Measurements from ENCODE around the gene PMVK. TPM values are rescaled to one million over a fixed set of nuclear protein-coding genes. Genes with fewer than 3 reads are reported as not detected.

PMVK gene
- total and polyA plus RNA-seq, 2 of the 8 experiments (the other 6 are each of a cell fraction or from before 2014, with no cell fraction given): 23.8 to 26.5 TPM

DNA sequence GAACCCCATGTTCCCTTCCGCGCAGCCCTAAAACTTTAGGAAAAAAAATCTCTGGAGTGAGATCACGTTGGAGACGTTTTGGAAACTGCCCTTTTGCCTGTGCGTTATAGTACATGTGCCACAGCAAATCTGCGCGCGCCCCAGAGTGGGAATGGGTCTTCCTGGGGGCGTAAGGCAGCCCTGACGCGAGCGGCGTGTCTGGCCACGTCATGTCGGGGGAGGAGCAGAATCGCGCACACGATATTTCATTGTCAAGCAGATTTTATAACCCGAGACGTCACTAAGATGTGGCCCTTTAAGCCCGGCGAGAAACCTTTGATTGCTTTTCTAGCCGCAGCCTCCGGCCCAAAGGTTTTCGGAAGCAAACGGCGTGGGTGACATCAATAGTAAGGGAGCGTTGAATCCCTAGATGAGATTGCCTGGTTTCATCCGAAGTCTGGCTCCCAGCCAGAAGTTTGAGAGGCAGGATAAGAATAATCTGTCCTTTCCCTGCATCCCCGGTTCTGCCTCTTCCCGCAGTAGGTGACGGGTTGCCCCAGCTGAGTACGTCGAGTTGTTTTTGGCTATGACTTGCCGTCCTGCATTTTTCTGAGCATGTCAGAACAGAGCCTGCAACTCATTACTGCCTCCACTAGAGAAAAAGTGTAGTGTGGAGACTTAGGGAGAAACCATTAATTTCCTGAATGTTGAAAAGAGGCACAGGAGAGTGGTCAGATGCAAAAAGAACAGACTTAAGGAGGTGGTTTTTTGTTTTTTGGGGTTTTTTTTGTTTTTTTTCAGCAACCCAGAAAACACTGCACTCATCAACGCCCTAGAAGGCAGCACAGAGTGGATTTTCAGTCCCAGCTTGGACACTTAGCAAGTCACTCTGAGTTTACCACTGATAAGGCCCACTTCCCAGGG is 817 bp upstream of the PMVK start (continued):
- TF ChIP-seq SP2 (IDR thresholded peaks at IDR 0.05; ENCODE audit: low read length) (no peak), TAF7 (optimal IDR thresholded peaks at IDR 0.05; ENCODE audit: borderline replicate concordance, low read depth, low read length) (peak; percentile 56), PHF8 (conservative IDR thresholded peaks at IDR 0.05; ENCODE audit: low read depth, low read length) (peak; percentile 29), ASH2L (IDR thresholded peaks at IDR 0.05; ENCODE audit: low read length) (no peak), KDM1A (IDR thresholded peaks at IDR 0.05; ENCODE audit: borderline replicate concordance, low read length) (no peak), POLR2A (IDR thresholded peaks at IDR 0.05; ENCODE audit: control extremely low read depth in 1 of 2, low read depth in 2 of 2, low read length in 2 of 2) (peak in 1 of 2 experiments; percentile 45; a peak in 1 of 3 replicates), CBX8 (IDR thresholded peaks at IDR 0.05; ENCODE audit: borderline replicate concordance, low read depth, low read length) (no peak), SP1 (IDR thresholded peaks at IDR 0.05; ENCODE audit: low read depth, low read length) (no peak), KDM5A (IDR thresholded peaks at IDR 0.05; ENCODE audit: low read length) (no peak)
- TF ChIP-seq, protein P1, sequence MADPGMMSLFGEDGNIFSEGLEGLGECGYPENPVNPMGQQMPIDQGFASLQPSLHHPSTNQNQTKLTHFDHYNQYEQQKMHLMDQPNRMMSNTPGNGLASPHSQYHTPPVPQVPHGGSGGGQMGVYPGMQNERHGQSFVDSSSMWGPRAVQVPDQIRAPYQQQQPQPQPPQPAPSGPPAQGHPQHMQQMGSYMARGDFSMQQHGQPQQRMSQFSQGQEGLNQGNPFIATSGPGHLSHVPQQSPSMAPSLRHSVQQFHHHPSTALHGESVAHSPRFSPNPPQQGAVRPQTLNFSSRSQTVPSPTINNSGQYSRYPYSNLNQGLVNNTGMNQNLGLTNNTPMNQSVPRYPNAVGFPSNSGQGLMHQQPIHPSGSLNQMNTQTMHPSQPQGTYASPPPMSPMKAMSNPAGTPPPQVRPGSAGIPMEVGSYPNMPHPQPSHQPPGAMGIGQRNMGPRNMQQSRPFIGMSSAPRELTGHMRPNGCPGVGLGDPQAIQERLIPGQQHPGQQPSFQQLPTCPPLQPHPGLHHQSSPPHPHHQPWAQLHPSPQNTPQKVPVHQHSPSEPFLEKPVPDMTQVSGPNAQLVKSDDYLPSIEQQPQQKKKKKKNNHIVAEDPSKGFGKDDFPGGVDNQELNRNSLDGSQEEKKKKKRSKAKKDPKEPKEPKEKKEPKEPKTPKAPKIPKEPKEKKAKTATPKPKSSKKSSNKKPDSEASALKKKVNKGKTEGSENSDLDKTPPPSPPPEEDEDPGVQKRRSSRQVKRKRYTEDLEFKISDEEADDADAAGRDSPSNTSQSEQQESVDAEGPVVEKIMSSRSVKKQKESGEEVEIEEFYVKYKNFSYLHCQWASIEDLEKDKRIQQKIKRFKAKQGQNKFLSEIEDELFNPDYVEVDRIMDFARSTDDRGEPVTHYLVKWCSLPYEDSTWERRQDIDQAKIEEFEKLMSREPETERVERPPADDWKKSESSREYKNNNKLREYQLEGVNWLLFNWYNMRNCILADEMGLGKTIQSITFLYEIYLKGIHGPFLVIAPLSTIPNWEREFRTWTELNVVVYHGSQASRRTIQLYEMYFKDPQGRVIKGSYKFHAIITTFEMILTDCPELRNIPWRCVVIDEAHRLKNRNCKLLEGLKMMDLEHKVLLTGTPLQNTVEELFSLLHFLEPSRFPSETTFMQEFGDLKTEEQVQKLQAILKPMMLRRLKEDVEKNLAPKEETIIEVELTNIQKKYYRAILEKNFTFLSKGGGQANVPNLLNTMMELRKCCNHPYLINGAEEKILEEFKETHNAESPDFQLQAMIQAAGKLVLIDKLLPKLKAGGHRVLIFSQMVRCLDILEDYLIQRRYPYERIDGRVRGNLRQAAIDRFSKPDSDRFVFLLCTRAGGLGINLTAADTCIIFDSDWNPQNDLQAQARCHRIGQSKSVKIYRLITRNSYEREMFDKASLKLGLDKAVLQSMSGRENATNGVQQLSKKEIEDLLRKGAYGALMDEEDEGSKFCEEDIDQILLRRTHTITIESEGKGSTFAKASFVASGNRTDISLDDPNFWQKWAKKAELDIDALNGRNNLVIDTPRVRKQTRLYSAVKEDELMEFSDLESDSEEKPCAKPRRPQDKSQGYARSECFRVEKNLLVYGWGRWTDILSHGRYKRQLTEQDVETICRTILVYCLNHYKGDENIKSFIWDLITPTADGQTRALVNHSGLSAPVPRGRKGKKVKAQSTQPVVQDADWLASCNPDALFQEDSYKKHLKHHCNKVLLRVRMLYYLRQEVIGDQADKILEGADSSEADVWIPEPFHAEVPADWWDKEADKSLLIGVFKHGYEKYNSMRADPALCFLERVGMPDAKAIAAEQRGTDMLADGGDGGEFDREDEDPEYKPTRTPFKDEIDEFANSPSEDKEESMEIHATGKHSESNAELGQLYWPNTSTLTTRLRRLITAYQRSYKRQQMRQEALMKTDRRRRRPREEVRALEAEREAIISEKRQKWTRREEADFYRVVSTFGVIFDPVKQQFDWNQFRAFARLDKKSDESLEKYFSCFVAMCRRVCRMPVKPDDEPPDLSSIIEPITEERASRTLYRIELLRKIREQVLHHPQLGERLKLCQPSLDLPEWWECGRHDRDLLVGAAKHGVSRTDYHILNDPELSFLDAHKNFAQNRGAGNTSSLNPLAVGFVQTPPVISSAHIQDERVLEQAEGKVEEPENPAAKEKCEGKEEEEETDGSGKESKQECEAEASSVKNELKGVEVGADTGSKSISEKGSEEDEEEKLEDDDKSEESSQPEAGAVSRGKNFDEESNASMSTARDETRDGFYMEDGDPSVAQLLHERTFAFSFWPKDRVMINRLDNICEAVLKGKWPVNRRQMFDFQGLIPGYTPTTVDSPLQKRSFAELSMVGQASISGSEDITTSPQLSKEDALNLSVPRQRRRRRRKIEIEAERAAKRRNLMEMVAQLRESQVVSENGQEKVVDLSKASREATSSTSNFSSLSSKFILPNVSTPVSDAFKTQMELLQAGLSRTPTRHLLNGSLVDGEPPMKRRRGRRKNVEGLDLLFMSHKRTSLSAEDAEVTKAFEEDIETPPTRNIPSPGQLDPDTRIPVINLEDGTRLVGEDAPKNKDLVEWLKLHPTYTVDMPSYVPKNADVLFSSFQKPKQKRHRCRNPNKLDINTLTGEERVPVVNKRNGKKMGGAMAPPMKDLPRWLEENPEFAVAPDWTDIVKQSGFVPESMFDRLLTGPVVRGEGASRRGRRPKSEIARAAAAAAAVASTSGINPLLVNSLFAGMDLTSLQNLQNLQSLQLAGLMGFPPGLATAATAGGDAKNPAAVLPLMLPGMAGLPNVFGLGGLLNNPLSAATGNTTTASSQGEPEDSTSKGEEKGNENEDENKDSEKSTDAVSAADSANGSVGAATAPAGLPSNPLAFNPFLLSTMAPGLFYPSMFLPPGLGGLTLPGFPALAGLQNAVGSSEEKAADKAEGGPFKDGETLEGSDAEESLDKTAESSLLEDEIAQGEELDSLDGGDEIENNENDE (IDR thresholded peaks at IDR 0.05; ENCODE audit: insufficient replicate concordance, low read length): no peak

Data from H1 (cell line).